GM18951 (cell line): Measurements from ENCODE around the gene ZNF567.

Source experiments
- POLR2A ChIP-seq: IDR thresholded peaks from 4 replicates; pipeline ENCODE4 v1.6.1; 2011; ENCODE audit warnings: mild to moderate bottlenecking; ENCODE audit not compliant: insufficient read length, insufficient read depth; ENCODE audit errors: extremely low read depth
- in situ Hi-C: fragments of 300-500 bp; cut with MboI; formaldehyde crosslinking; loops from one replicate; pipeline ENCODE4 v1.12.0; 2022; ENCODE audit warnings: low sequenced_read_pairs, mixed read lengths, inconsistent platforms; ENCODE audit not compliant: unreplicated experiment

ZNF567 gene

DNA sequence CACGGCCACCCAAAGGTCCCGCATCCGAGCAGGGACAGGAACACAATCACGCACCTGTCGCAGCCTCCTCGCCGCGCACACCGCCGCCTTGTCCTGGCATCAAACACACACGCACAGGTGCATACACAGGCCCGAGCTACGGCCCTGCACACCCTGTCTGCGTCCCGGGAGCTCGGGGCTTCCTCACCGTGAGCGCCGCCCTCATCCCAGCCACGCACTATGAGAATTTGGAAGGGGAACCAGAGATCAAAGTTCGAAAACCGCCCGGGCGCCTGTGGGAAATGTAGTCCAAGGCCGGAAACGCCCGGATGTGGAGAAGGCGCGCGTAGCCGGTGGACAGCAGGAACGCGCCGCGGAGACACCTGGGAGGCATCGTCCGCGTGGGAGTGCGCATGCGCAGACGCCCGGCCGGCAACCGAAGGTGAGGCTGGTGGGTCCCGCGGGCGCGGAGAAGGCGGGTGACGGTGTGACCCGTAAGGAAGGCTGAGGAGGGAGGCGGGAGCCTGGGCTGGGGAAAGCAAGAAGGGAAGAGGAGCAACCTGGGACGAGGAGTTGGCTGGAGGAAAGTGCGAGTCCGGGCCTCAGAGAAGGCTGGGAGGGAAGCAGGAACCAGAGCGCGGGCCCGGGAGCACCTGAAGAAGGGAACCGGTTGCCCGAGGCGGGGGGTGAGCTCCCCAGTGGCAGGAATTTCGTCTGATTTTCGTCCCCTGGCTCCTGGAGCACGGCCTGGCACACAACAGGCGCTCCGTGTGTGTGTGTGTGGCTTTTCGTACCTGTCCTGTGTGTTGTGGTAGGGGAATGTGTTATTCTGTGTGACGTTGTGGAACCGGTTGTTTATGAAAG, at the start of gene ZNF567:
ZNF567 (plus strand) TSS at position 399 of the 843 bp plus-strand sequence. CDS start 7,256 bp downstream, outside the sequence.
- in situ Hi-C loops = no loop called here
- peak; percentile 87 for TF ChIP-seq POLR2A

DNA sequence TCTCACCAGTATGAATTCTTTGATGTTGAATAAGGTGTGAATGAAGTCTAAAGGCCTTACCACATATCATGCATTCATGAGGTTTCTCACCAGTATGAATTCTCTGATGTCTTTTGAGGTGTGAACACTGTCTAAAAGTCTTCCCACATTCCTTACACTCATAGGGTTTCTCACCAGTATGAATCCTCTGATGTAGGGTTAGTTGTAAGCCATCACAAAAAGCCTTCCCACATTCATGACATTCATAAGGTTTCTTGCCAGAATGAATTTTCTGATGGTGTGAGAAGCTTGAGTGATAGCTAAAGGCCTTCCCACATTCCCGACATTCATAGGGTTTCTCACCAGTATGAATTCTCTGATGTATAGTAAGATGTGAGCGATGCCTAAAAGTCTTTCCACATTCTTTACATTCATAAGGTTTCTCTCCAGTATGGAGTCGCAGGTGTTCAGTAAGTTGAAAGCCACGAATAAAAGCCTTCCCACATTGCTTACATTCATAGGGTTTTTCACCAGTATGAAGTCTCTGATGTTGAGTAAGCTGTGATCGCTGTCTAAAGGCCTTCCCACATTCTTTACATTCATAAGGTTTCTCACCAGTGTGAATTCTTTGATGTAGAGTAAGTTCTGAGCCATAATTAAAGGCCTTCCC, 48.4 kb upstream of the ZNF567 start:
- in situ Hi-C loops = no loop called here
- no peak for TF ChIP-seq POLR2A

DNA sequence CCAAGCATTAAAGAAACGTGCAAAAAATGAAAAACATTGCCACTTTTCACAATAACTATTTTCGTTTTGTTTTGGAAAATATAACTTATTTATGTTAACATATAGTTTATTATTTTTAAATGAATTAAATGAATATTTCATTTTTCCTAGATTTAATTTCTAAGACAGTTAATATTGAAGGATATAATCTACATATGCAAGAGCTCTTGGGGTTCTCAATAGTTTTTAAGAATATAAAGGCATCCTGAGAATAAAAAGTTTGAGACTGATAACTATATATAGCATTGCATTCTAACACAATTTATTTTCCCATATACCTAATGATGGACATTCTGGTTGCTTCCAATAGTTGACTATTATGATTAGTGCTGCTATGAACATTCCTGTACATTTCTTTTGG, 40.7 kb upstream of the ZNF567 start:
- TF ChIP-seq POLR2A = no peak
- in situ Hi-C loops = no loop called here

DNA sequence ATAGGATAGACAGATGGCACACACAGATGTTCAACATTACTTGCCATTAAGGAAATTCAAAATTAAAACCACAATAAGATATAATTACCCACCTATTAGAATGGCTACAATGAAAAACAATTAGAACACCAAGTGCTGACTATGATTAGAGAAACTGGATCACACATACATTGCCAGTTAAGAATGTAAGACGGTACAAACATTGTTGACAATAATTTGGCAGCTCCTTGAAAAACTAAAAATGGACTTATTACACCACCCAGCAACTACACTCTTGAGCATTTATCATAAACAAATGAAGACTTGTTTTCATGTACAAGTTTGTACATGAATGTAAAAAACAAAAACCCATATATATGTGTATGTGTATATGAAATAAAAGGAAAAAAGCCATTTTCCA, 34.5 kb upstream of the ZNF567 start:
- no peak for TF ChIP-seq POLR2A
- in situ Hi-C loops = no loop called here

- in situ Hi-C loops = no loop called here
- no peak for TF ChIP-seq POLR2A
These were observed 21.6 kb upstream of the ZNF567 start for GRCh38 chr19:36665832-36666231.

DNA sequence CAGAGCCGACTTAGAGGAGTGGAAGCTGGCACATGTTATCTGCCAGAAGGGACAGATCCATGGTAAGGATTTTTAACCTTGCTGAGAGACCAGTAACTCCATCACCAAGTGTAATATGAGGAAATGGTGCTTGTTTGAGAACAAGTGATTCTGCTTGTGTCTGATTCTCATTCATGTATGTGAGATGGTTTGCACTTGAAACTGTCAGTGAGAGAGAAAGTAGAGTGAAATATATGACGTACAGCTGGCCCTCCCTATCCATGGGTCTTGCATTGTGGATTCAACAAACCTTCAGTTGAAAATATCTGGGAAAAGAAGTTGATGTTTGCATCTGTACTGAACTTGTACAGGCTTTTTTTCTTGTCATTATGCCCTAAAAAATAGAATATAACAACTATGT, 18.8 kb upstream of the ZNF567 start:
- no peak for TF ChIP-seq POLR2A

DNA sequence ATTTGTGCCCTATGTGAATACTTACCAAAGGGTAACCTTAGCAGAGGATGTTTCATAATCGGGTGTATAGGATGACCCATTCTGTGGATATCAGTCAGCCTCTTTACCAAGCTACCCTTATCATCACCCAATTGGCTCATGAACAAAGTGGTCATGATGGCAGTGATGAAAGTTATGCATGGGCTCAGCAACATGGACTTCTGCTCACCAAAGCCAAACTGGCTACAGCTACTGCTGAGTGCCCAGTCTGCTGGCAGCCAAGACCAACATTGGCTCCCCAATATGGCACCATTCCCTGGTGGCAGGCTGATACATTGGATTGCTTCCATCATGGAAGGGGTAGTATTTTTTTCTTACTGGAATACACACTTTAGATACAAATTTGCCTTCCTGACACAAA, 15.0 kb upstream of the ZNF567 start:
- in situ Hi-C loops = no loop called here
- no peak for TF ChIP-seq POLR2A

More for the DNA sequence above, 18.8 kb upstream of the ZNF567 start:
- in situ Hi-C loops = no loop called here

GRCh38 chr19:36674201-36674600, 13.2 kb upstream of the ZNF567 start:
- in situ Hi-C loops = no loop called here
- TF ChIP-seq POLR2A = no peak

DNA sequence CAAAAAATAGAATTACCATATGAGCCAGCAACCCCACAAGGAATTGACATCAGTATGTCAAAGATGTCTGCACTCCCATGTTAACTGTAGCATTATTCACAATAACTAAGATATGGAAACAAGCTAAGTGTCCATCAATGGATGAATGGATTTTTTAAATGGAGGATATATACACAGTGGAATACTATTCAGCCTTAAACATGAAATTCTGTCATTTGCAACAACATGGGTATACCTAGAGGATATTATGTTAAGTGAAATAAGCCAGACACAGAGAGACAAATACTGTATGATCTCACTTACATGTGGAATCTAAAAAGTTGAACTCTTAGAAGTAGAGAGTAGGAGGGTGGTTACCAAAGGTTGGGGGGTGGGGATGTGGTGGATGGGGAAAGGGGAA, 8.0 kb upstream of the ZNF567 start:
- no peak for TF ChIP-seq POLR2A
- in situ Hi-C loops = no loop called here

DNA sequence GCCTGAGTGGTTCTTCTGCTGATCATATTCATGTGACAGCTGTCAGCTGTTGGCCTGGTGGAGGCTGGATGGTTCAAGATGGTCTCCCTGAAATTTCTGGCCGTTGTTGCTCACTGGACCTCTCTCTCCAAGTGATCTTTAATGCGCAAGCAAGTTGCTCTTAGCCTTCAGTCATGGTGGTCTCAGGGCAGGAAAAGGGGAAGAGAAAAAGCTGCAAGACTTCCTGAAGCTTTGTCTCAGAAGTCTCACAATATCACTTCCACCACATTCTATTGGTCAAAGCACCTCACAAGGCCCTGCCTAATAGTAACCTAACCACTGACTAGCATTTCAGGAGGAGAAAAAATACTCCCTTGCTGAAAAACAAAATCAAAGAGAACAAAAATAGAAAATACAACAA, 1.6 kb upstream of the ZNF567 start:
- TF ChIP-seq POLR2A = no peak
- in situ Hi-C loops = no loop called here

- no peak for TF ChIP-seq POLR2A
- in situ Hi-C loops = no loop called here
These were observed 823 bp upstream of the ZNF567 start for GRCh38 chr19:36686365-36687213.

- no peak for TF ChIP-seq POLR2A
- in situ Hi-C loops = no loop called here
These were observed 646 bp downstream of the ZNF567 start for GRCh38 chr19:36688058-36688457.

DNA sequence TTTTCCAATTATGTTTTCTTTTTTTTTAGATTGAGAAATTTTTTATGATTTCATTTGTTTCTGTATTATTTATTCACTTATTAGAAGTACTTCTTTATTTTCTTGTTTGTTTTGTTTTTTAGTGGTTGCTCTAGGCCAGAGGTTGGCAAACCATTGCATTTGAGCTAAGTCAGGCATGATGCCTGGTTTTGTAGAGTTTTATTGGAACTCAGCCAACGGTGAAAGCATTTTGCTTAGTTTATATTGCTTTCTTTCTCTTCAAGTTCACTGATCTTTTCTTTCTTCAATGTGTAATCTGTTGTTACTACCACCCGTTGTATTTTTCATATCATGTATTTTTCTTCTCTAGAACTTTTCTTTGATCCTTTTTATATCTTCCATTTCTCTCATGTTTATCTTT, 19.7 kb downstream of the ZNF567 start:
- in situ Hi-C loops = no loop called here
- TF ChIP-seq POLR2A = no peak
